Skeletal muscle cell (primary cell): ENCODE results near the gene CNTNAP4.

ENCODE experiments used
- DNase-seq: peaks from one replicate; pipeline ENCODE4 v3.0.0-alpha.2; 2010; ENCODE audit warnings: low read depth
- H3K4me3 ChIP-seq: 2 replicates; pipeline ENCODE4 v1.5.1; 2011; ENCODE audit warnings: low read depth, mild to moderate bottlenecking, control low read depth, low read length, moderate library complexity

The CNTNAP4 gene

DNA sequence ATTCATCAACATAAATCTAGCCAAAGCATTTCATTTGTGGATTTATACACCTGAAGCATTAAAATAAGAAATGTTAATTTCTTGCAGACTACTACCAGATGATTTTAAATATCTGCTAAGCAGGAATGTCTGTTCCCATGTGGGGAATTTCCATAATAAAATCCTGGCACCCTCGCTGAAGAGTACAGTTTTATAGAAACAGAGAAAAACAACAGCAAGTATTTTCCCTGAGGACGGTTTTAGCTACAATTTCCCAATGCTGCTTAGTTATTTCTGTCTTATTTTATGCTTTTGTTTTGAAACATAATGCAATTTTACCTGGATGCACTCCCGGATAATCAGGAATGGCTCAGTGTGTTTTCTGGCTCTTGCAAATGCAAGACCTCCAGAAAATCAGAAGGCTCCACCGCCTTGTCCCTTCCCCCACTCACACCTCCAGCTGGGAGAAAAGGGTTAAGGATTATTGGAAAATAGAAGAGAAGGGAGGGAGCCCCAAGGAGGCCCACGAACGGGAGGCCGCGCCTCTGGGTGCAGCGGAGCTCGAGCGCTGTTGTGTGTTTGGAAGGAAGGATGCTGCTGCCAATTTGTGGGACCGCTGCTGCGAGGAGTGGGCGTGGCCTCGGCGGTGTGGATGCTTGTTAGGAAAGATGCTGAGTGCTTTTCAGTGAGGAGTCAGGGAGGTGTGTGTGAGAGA, at the start of gene CNTNAP4:
CNTNAP4 (plus strand) TSS at position 657 of the 694 bp plus-strand sequence. CDS start 262 bp downstream, outside the sequence.
- H3K4me3 ChIP-seq, result no peak within 1 kb of the TSS
- no peak for DNase-seq

DNA sequence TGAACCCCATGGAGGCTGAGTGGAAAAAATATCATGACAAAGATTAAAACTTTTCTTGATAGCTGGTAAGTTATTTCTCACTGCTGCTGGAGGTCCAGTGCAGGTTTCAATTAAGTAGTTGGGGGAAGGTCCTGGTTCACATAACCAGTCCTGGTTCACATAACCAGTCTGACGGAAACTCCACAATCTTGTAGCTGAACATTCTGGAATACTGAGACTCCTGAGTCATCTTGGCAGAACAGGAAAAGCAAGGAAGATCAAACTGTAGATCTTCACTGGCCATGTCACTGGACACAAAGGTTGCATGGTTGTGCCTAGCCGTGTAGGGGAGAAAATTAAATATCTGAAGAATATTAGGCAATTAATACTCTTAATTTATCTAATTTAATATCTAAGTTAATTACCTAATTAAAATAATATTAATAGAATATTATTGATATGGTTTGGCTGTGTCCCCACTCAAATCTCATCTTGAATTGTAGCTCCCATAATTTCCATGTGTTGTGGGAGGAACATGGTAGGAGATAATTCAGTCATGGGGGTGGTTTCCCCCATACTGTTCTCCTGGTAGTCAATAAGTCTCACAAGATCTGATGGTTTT, 48.6 kb upstream of the CNTNAP4 start:
- DNase-seq, result no peak
- H3K4me3 ChIP-seq, result no peak overlapping the region

DNA sequence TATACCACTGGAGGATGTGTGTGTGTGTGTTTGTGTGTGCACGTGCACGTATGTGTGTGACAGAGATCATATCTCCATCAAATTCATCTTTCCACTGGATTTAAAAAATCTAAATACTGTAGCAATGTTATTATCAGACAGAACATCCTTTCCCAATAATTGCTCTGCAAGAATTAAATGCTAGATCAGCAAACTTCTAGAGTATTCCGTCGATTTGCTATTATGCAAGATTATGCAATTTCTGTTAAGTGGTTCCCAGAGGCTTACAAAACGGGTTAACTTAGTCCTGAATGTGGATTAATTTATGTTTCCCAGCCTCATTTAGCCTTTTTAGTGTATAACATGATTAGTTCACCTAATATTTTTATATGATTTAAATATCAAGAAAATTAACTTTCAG, 44.5 kb upstream of the CNTNAP4 start:
- DNase-seq, result no peak
- no peak overlapping the region for H3K4me3 ChIP-seq

DNA sequence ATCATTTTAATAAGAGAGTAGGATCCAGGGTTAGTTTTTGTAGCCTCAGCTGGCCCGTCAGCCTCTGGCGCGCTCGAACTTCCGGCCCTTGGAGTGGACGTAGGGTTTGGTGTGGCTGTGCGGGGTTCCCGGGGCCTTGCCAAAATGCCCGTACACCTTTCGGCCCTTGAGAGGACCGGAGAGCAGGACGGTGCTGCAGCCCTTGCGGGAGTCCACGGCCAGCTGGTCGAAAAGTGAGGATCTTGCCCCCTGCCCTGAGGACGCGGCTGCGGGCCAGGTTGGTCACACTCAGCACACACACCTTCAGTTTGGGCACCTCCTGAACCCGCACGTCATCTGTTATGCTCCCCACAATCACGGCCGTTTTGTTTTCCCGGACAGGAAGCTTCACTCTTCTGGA, 42.2 kb upstream of the CNTNAP4 start:
- no peak for DNase-seq
- no peak overlapping the region for H3K4me3 ChIP-seq

DNA sequence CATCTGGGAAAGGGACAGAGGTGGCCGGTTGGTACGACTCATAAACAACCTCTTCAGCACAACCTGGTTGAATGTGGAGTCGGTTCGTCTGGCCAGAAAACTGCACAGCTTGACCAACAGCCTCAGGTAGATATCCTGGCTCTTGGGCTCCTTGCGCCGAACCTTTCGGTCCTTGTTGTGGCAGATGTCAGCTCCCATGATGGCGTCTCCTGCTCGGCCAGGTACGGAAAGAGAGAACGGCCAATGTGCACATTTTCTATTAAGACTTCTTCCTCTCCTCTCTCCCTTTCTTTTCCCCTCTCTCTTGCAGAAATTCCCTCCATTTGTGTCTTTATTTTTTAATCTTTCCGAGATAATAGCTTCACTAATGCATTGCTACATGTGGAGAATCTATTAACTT, 41.8 kb upstream of the CNTNAP4 start:
- no peak overlapping the region for H3K4me3 ChIP-seq
- DNase-seq, result no peak

DNA sequence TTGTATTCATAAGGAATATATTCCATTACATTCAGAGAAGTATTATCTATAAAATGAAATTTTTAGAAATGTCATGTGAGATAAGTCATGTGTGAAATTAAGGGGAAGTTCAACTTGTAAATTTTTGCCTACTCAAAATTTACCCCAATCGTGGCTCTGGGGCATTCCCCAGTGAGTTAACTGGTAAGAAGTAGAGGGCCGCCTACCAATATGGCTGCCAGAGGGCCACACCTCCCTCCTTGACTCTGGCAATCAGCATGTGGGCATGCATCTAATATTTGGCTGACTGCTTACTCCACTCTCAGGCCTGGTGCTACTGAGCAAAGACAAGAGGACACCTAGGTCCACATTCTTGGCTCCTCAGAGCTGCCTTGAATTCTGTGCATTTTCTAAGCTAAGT, 39.7 kb upstream of the CNTNAP4 start:
- no peak for DNase-seq
- no peak overlapping the region for H3K4me3 ChIP-seq

DNA sequence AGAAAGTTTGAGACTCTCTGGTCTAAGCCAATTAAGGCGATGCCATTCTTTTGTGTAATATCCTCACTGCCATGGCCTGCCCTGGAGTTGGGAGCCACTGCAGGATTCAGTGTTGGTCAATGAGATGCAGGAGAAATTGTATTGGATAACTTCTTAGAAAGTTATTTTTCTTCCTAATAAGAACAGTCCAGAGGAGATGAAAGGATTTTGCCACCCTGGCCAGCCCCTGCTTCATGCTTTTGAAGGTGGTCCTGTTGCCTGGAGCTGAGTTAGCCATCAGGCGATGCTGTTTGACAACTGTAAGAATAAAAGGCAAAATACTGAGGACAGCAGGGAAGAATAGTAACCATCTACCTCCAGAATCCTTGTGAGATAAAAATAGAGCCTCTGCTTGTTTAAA, 35.4 kb upstream of the CNTNAP4 start:
- H3K4me3 ChIP-seq, result no peak overlapping the region
- no peak for DNase-seq

DNA sequence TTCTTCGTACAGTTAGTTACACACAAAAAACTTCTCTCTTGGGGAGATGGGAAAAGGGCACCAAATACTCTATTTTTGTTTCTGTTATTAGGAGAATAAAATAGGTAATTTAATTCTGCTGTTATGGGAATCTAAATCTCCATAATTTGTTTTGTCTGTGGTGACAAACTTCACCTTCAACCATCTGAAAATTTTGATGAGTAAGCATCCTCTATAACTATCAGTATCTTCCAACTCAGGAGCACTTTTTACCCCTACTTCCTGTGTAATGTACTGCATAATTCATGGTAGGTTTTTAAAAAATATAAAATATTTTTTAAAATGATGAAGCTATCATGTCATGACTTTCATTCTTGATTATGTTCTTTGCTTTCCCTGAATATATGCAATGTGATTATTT, 33.6 kb upstream of the CNTNAP4 start:
- no peak for DNase-seq
- no peak overlapping the region for H3K4me3 ChIP-seq

DNA sequence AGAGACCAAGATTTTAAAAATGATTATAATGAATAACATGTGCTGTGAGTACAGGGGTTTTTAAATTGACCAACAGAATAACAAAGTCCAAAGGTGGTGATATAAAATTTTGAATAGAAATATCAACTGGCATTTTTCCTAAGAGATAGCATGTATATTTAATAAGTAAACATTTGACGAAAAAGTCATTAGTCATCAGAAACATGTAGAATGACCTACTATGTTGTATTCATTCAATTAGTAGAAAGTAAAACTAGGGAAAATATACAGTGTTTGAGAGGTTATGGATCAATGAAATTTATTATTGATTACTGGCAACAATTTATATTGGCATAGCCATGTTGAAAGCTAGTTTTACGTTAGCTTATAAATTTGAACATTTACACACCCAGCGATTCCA, 30.6 kb upstream of the CNTNAP4 start:
- H3K4me3 ChIP-seq, result no peak overlapping the region
- no peak for DNase-seq

DNA sequence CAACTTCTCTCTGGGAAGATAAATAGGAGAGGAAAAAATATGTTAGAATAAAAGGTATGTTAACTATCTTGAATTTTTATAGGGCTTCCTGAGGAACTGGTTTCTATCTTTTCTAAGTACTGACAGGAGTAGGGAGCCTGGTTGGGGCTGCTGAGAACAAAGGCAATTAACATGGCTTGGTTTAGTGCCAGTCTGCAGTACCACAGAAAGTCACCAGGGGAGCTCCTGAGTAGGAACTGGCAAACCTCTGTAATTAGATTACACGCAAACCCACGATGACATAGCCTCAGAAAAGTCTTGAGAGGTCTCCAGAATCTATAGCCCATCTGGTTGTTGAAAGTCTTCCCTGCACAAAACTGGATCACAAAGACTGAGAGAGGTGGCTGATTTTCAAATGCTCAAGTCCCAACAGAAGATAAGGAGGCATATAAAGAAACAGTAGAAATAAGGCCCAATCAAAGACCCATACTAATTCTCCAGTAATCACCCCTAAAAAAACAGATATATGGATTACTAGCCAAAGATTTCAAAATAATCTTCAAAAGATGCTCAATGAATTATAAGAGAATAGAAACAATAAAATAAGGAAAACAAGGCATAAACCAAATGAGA, 11.7 kb upstream of the CNTNAP4 start:
- no peak for DNase-seq
- H3K4me3 ChIP-seq, result no peak overlapping the region

DNA sequence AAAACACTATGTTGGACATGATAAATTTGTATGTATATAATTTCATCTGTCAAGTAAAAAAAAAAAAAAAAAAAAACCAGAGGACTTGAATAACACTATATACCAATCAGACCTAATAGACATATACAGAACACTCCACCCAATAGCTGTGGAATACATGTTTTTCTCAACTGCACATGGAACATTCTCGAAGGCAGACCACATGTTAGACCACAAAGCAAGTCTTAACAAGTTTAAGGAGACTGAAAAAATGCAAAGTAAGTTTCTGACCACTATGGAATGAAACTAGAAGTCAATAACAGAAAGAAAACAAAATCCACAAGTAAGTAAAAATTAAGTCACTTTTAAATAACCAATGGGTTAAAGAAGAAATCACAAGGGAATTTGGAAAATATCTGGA, 8.4 kb upstream of the CNTNAP4 start:
- no peak overlapping the region for H3K4me3 ChIP-seq
- no peak for DNase-seq

DNA sequence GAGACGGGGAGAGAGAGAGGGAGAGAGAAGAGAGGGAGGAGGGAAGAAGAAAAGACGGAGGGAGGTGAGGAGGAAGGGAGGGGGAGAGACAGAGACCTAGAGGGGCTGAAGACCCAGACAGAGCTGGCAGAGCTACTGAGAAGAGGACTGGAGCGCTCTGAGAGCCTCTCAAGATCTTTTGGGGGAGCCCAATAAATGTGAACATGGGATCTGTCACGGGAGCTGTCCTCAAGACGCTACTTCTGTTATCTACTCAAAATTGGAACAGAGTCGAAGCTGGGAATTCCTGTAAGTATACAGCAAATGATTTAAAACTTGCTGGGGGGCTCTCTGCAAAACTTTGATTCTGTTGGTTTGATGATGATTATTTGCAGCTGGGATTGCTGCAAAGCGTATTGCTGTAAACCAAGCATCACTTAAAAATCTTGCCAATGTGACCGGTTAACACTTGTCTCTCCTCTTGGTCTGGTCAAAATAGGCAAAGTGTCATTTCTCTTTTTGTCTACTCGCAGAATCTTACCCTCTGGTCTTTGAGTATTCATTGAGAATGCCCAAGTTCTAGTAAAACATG, 344 bp downstream of the CNTNAP4 start:
- no peak overlapping the region for H3K4me3 ChIP-seq

DNA sequence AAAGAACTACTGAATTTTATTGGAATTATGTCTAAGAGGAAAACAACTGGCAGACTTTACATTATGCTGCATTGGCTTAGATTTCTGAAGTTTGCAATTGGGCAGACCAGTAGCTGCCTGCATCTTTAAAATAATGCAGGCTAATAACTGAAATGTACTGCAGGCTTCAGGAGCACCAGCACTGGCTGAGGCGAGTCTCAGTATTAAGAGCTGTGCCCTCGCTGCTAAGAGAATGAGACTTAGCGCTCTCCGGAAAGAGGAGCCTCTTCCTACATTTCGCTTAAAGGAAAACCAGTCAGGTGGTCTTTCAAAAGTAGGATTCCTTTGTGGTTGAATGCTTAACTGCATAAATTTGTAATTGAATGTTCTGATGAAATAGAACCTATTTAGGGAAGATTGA, 885 bp downstream of the CNTNAP4 start:
- no peak overlapping the region for H3K4me3 ChIP-seq
- no peak for DNase-seq

More for the DNA sequence above, 344 bp downstream of the CNTNAP4 start:
- DNase-seq, result no peak

DNA sequence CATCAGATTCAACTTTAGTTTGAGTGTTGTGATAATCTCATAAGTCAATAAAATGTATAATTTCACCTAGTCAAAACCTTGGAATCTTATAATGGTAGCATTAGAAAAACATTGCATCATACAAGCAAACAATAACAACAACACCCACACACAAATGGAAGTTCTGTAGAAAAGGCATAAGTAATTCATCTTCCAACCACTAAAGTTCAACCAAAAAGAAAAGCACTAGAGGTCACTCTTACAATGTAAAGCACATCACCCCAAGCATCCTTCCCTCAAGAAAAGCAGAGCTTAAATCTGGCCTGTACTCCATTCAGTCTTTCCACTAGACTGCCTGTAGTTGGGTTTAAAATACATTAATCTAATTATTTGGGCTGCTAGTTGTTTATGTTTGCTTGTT, 1.8 kb downstream of the CNTNAP4 start:
- DNase-seq, result no peak

DNA sequence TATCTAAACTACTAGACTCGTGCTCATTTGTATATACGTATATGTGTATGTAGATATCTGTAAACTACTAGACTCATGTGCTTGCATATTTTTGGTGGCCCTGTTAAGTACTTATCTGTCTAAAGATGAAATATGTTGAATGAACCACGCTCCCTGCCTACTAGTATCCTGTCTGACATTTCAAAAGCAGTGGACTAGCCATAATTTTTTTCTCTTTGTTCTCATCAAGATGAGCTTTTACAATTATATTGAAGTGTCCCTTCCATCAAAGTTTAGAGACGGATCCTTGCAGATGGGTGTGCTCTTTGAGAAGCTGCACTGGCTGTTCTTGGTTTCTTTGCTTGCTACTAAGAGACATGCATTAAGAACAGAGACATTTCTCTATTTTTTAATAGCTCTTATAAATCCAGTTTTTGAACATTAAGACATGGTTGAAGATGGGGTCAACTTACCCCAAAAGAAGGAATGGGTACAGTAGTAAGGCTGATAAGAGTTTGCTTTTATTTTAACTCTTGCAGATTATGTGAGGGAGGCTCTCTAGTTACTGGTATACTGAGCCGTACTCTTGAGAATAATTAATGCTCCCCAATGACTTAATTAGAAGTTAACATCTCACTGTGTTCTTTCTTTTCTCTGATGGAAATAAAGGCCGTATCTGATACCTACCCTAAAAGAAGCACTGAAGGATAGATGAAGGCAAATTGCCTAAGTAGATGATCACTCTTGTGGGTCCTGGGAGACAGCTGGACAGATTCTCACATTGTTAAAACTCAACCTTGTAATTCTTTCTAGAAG, 3.4 kb downstream of the CNTNAP4 start:
- no peak for DNase-seq
- no peak overlapping the region for H3K4me3 ChIP-seq

More for the DNA sequence above, 1.8 kb downstream of the CNTNAP4 start:
- H3K4me3 ChIP-seq, result no peak overlapping the region

DNA sequence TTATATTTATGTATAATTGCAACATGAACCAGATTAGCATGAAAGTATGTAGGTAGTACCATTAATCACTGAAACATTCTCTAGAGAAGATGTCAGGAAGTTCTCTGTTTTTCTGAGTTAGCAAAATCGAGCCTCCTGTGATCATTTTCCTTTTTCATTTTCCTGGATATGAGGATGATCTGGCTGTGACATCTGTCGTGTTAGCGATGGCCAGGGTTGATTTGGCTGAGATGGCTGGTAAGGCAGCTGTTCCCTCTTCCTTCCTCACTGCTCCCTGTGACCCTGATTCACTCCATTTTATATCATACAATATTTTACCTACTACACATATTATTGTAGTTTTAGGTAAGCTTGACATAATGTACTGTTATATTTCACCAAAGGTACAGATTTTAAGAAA, 10.3 kb downstream of the CNTNAP4 start:
- no peak for DNase-seq
- H3K4me3 ChIP-seq, result no peak overlapping the region

DNA sequence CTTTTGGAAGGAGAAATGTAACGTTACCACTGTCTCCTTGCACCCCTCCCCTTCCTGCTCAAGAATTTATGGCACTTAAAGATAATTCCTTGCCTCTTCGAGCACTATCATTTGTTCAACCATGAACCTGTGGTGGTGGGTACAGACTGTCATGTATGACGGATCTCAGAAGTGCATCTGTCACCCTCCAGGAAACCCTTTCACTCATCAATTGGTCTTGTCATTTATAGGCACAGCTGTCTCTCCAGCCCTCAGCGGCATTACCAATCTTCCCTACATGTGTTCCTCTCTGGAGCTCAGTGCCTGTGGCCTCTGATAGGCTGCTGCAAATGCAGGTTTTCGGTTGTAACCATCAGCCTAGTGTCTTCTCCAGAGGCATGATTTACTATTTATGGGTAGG, 15.0 kb downstream of the CNTNAP4 start:
- no peak overlapping the region for H3K4me3 ChIP-seq
- DNase-seq, result no peak

DNA sequence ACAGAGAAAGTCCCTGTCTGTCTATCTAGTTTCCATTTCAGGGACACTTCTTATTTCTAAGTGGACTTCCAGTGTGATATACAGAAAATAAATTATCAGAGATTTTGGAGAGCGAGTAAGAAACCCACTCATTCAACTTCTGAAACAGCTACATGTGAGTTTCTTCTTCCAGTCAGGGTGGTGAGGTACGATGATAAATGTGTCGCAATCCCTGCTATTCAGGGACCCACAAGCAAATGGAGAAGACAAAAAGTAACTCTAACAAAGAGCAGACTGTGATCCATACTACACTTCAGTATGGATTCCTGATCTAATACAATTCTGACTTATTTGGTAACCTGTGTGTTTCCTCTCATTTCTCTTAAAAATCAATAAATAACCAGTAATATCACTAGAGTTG, 16.8 kb downstream of the CNTNAP4 start:
- no peak overlapping the region for H3K4me3 ChIP-seq
- no peak for DNase-seq

DNA sequence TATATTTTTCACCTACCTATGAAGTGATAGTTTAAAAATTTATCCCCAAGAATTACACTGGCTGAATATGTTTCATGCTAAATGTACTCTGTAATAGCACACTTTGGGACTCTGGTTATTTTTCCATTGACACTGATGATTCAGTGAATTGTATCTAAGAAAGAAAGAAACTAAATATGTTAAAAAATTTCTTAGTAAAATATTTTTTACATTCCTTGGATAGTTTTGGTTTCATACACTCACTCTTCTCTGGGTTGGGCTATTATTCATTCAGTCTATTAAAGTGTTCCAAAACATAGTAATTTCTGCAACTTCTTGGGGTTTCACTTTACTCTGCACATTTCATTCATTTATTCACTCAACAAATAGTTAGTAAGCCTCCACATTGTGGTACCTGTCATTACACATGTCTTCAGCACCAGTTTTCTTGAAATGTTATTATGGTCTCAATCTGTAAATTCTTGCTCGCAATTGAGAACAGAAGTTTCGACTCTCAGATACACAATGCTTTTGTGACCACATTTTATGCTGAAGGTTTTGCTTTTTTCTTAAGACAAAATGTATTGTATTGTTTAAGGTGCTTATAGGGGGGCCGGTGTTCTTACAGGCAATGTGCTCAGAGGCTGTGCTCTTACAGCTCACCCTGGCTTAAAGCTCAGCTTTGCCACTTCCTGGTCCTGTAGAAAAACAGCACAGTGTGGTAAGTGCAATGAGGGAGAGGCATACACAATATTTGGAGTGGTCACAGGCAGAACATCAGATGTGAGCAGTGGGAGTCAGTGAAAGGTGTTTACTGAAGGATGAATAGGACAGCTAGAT, 17.4 kb downstream of the CNTNAP4 start:
- no peak overlapping the region for H3K4me3 ChIP-seq
- no peak for DNase-seq
